ENCODE results near the gene PRPF19. TPM values are rescaled to one million over a fixed set of nuclear protein-coding genes. Genes with fewer than 3 reads are reported as not detected.

PRPF19 gene
- total and polyA plus RNA-seq, 2 of the 13 experiments (the other 11 are each of a cell fraction or from before 2014, with no cell fraction given): 27.4 to 91.1 TPM

GRCh38 chr11:60913793-60914632 is 7.6 kb upstream of the PRPF19 start, which contains the start of gene TMEM109 (continued):
- TF ChIP-seq HMGXB4 (CRISPR knock-in tag; IDR thresholded peaks at IDR 0.05; ENCODE audit: borderline replicate concordance in 1 of 2, low read depth in 1 of 2) (no peak), HMGA1 (CRISPR knock-in tag; conservative IDR thresholded peaks at IDR 0.05) (no peak), EZH2 (conservative IDR thresholded peaks at IDR 0.05; ENCODE audit: low read depth, low read length) (no peak), BRCA1 (CRISPR knock-in tag; IDR thresholded peaks at IDR 0.05) (0 out of 2 replicates have a peak, but pooled peaks have one; percentile 70), ZNF383 (CRISPR knock-in tag; IDR thresholded peaks at IDR 0.05; ENCODE audit: borderline replicate concordance) (no peak), U2AF1 (optimal IDR thresholded peaks at IDR 0.05; ENCODE audit: low read depth, low read length) (no peak), SMC3 (IDR thresholded peaks at IDR 0.05; ENCODE audit: low read length) (no peak), MBNL3 (CRISPR knock-in tag; conservative IDR thresholded peaks at IDR 0.05) (no peak), ZNF747 (CRISPR knock-in tag; IDR thresholded peaks at IDR 0.05; ENCODE audit: borderline replicate concordance) (0 out of 2 replicates have a peak, but pooled peaks have one; percentile 36), KAT7 (CRISPR knock-in tag; IDR thresholded peaks at IDR 0.05; ENCODE audit: borderline replicate concordance) (no peak), CCDC6 (CRISPR knock-in tag; IDR thresholded peaks at IDR 0.05) (peak; percentile 79; the same call in 1 of the 2 replicates), ARHGAP35 (CRISPR knock-in tag; IDR thresholded peaks at IDR 0.05; ENCODE audit: borderline replicate concordance) (0 out of 2 replicates have a peak, but pooled peaks have one; percentile 28), ZNF367 (CRISPR knock-in tag; IDR thresholded peaks at IDR 0.05; ENCODE audit: borderline replicate concordance) (0 out of 2 replicates have a peak, but pooled peaks have one; percentile 50), ZNF317 (CRISPR knock-in tag; IDR thresholded peaks at IDR 0.05) (no peak), ZNF142 (CRISPR knock-in tag; IDR thresholded peaks at IDR 0.05) (peak; percentile 60; the same call in 1 of the 2 replicates)
- TF ChIP-seq, protein P1, sequence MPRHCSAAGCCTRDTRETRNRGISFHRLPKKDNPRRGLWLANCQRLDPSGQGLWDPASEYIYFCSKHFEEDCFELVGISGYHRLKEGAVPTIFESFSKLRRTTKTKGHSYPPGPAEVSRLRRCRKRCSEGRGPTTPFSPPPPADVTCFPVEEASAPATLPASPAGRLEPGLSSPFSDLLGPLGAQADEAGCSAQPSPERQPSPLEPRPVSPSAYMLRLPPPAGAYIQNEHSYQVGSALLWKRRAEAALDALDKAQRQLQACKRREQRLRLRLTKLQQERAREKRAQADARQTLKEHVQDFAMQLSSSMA (CRISPR knock-in tag; IDR thresholded peaks at IDR 0.05): no peak
- TF ChIP-seq, protein P2, sequence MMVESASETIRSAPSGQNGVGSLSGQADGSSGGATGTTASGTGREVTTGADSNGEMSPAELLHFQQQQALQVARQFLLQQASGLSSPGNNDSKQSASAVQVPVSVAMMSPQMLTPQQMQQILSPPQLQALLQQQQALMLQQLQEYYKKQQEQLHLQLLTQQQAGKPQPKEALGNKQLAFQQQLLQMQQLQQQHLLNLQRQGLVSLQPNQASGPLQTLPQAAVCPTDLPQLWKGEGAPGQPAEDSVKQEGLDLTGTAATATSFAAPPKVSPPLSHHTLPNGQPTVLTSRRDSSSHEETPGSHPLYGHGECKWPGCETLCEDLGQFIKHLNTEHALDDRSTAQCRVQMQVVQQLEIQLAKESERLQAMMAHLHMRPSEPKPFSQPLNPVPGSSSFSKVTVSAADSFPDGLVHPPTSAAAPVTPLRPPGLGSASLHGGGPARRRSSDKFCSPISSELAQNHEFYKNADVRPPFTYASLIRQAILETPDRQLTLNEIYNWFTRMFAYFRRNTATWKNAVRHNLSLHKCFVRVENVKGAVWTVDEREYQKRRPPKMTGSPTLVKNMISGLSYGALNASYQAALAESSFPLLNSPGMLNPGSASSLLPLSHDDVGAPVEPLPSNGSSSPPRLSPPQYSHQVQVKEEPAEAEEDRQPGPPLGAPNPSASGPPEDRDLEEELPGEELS (CRISPR knock-in tag; IDR thresholded peaks at IDR 0.05): no peak

Measured in HepG2 (cell line).